Measurements from ENCODE around the gene DHX57.

DNA sequence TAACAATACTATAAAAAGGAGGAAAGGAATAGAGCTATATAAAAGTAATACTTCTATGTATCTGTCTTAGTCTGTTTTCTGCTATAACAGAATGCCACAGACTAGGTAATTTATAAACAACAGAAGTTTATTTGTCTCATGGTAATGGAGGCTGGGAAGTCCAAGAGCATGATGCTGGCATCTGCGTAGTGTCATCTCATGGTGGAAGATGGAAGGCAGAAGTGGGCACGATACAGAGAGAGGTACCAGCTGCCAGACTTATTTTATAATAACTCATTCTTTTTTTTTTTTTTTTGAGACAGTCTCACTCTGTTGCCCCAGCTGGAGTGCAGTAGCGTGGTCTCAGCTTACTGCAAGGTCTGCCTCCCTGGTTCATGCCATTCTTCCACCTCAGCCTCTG, 4.3 kb downstream of the DHX57 start:
- TF ChIP-seq, protein P1, sequence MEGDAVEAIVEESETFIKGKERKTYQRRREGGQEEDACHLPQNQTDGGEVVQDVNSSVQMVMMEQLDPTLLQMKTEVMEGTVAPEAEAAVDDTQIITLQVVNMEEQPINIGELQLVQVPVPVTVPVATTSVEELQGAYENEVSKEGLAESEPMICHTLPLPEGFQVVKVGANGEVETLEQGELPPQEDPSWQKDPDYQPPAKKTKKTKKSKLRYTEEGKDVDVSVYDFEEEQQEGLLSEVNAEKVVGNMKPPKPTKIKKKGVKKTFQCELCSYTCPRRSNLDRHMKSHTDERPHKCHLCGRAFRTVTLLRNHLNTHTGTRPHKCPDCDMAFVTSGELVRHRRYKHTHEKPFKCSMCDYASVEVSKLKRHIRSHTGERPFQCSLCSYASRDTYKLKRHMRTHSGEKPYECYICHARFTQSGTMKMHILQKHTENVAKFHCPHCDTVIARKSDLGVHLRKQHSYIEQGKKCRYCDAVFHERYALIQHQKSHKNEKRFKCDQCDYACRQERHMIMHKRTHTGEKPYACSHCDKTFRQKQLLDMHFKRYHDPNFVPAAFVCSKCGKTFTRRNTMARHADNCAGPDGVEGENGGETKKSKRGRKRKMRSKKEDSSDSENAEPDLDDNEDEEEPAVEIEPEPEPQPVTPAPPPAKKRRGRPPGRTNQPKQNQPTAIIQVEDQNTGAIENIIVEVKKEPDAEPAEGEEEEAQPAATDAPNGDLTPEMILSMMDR (IDR thresholded peaks at IDR 0.05) = no peak
- TF ChIP-seq ZFX (IDR thresholded peaks at IDR 0.05; ENCODE audit: borderline replicate concordance) = no peak
